Measurements from ENCODE around the gene ADAMTS5. TPM values are rescaled to one million over a fixed set of nuclear protein-coding genes. Genes with fewer than 3 reads are reported as not detected.

The ADAMTS5 gene
- total and polyA plus RNA-seq, 8 donors = 0.55 to 52.0 (median 3.5) TPM

GRCh38 chr21:26874347-26874746, 92.5 kb downstream of the ADAMTS5 start:
- Histone ChIP-seq H3K36me3 (no peaks in the 10 kb centered on the region), H3K4me3 (no peak overlapping the region), H3K27me3 (no peaks in the 10 kb centered on the region), H3K27ac (no peak overlapping the region), H3K9me3 (peaks cover 0 to 14% (median 6%) of the 10 kb centered on the region in 4 donors), H3K4me1 (no peaks in the 10 kb centered on the region)
- WGBS, 5 donors = 78 to 100% (median 94%) methylated on average over 1 of the region's 1 CpG
- no peak for TF ChIP-seq EP300 (IDR thresholded peaks at IDR 0.05)
- no peak for DNase-seq
- intact Hi-C loops (cut with DNase I; ENCODE audit: low total_unique reads) = no loop called here

Small RNA genes lying within 50 kb of the gene (small RNA-seq; reads per million reads assigned to genes)
- gene MIR4759 = 0 reads per million in 4 donors

Other genes starting within 250 kb of the ADAMTS5 start
- 100 to 1,000 TPM in 3 of 5 donors, 10 to 100 TPM in 2; 44.9 to 268 (median 111) TPM for gene ADAMTS1, start 121.7 kb downstream of the ADAMTS5 start, total RNA-seq
- 10 to 100 TPM; 12.2 to 21.3 (median 21.0) TPM for gene ADAMTS1, start 121.7 kb downstream of the ADAMTS5 start, polyA plus RNA-seq

Measured in stomach (tissue), 9 donors.